ENCODE data around the gene NAB1.
A peak's percentile ranks its signal among the peaks of the same experiment; 100 is the strongest.

The NAB1 gene

GRCh38 chr2:190637903-190638618 is 10.8 kb upstream of the NAB1 start:
- DNase-seq = no peak

- no peak for DNase-seq
Measured at GRCh38 chr2:190640117-190640516, 8.8 kb upstream of the NAB1 start.

GRCh38 chr2:190641469-190641868 is 7.4 kb upstream of the NAB1 start:
- DNase-seq = no peak

GRCh38 chr2:190646780-190647522 is 1.9 kb upstream of the NAB1 start:
- no peak for DNase-seq

GRCh38 chr2:190648289-190649034 is 421 bp upstream of the NAB1 start:
- peak; percentile 81 for DNase-seq

- DNase-seq = peak; percentile 59
Measured at GRCh38 chr2:190649798-190650390, 1.0 kb downstream of the NAB1 start.

- no peak for DNase-seq
Measured at GRCh38 chr2:190651413-190651812, 2.5 kb downstream of the NAB1 start.

- no peak for DNase-seq
Measured at GRCh38 chr2:190653231-190653630, 4.3 kb downstream of the NAB1 start.

- DNase-seq = no peak
Measured at GRCh38 chr2:190653931-190654330, 5.0 kb downstream of the NAB1 start.

GRCh38 chr2:190655113-190655512 is 6.2 kb downstream of the NAB1 start:
- no peak for DNase-seq

GRCh38 chr2:190655570-190655969 is 6.7 kb downstream of the NAB1 start:
- DNase-seq = no peak

GRCh38 chr2:190656301-190656700 is 7.4 kb downstream of the NAB1 start:
- DNase-seq = no peak

GRCh38 chr2:190657474-190658255 is 8.8 kb downstream of the NAB1 start:
- DNase-seq = no peak

GRCh38 chr2:190659553-190659952 is 10.7 kb downstream of the NAB1 start:
- no peak for DNase-seq

GRCh38 chr2:190662754-190663153 is 13.9 kb downstream of the NAB1 start:
- DNase-seq = no peak

GRCh38 chr2:190663348-190663747 is 14.5 kb downstream of the NAB1 start:
- no peak for DNase-seq

GRCh38 chr2:190663839-190664238 is 15.0 kb downstream of the NAB1 start:
- no peak for DNase-seq

GRCh38 chr2:190664240-190664639 is 15.4 kb downstream of the NAB1 start:
- no peak for DNase-seq

GRCh38 chr2:190666895-190667294 is 18.0 kb downstream of the NAB1 start:
- peak; percentile 17 for DNase-seq

GRCh38 chr2:190668892-190669291 is 20.0 kb downstream of the NAB1 start:
- peak; percentile 75 for DNase-seq

- no peak for DNase-seq
Measured at GRCh38 chr2:190670182-190670946, 21.5 kb downstream of the NAB1 start.
